DMS153 treated with DMSO at 0.1 percent for 48 hours (cell line): ENCODE results near the gene KMT2B.
"Not testable (repeated sequence)": the region's sequence is repeated elsewhere in the genome, so short reads cannot be mapped to it uniquely, and the experiment has no call there.

Experiments used
- DNase-seq: peaks from one replicate; lab custom pipeline; 2025; ENCODE audit not compliant: unreplicated experiment; lab: John Stamatoyannopoulos, UW

The KMT2B gene, protein sequence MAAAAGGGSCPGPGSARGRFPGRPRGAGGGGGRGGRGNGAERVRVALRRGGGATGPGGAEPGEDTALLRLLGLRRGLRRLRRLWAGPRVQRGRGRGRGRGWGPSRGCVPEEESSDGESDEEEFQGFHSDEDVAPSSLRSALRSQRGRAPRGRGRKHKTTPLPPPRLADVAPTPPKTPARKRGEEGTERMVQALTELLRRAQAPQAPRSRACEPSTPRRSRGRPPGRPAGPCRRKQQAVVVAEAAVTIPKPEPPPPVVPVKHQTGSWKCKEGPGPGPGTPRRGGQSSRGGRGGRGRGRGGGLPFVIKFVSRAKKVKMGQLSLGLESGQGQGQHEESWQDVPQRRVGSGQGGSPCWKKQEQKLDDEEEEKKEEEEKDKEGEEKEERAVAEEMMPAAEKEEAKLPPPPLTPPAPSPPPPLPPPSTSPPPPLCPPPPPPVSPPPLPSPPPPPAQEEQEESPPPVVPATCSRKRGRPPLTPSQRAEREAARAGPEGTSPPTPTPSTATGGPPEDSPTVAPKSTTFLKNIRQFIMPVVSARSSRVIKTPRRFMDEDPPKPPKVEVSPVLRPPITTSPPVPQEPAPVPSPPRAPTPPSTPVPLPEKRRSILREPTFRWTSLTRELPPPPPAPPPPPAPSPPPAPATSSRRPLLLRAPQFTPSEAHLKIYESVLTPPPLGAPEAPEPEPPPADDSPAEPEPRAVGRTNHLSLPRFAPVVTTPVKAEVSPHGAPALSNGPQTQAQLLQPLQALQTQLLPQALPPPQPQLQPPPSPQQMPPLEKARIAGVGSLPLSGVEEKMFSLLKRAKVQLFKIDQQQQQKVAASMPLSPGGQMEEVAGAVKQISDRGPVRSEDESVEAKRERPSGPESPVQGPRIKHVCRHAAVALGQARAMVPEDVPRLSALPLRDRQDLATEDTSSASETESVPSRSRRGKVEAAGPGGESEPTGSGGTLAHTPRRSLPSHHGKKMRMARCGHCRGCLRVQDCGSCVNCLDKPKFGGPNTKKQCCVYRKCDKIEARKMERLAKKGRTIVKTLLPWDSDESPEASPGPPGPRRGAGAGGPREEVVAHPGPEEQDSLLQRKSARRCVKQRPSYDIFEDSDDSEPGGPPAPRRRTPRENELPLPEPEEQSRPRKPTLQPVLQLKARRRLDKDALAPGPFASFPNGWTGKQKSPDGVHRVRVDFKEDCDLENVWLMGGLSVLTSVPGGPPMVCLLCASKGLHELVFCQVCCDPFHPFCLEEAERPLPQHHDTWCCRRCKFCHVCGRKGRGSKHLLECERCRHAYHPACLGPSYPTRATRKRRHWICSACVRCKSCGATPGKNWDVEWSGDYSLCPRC (N-terminal part only)

DNA sequence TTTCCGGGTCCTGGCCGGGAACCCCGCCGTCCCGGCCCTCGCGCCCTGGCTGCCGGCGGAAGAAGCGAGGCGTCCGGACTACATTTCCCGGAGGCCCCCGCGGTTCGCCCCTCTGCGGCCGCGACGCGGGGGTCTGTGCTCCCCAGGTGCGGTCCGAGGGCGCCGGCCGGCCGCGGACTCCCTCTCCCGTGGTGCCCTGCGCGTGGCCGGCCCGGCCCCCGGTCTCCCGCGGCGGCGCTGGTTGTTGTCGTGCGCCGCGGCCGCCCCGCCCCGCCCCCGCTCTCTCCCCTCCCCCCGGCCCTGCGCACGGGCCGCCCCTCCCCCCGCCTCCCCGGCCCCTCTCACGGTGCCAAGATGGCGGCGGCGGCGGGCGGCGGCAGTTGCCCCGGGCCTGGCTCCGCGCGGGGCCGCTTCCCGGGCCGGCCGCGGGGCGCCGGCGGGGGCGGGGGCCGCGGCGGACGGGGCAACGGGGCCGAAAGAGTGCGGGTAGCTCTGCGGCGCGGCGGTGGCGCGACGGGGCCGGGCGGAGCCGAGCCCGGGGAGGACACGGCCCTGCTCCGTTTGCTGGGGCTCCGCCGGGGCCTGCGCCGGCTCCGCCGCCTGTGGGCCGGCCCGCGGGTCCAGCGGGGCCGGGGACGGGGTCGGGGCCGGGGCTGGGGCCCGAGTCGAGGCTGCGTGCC, at the start of gene KMT2B:
Gene KMT2B (plus strand): TSS at position 339 of the 680 bp plus-strand sequence. CDS start 16 bp downstream, at position 355.
- peak; percentile 90 for DNase-seq

DNA sequence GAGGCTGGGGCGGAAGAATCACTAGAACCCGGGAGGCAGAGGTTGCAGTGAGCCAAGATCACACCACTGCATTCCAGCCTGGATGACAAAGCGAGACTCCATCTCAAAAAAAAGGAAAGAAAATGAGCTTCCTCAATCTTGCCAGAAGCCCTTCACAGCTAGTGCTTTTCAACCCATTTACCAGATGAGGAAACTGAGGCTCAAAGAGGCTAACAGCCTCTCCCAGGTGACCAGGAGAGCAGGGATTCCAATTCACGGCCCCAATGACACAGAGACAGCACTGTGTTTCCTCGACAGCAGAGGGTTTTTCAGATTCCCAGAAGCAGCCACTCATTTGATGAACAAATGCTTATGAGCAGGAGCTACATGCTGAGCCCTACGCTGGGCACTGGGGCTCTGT, 48.2 kb upstream of the KMT2B start:
- no peak for DNase-seq

DNA sequence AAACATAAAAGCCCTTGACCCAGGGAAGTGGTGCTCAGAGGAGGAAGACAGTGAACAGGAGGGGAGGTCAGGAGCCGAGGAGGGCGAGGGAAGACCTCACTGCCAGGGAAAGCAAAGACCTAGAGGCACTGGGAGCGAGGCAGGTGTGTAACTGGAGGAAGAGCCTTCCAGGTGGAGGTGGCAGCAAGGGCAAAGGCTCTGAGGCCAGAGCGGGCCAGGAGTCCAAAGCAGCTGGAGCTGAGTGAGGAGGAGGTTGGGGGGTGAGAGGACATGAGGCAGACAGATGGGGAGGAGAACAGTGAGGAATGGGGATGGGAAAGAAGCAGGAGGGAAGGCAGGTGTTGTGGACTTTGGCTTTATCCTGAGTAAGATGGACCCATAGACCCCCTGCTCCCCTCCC, 47.8 kb upstream of the KMT2B start:
- DNase-seq, result no peak

DNA sequence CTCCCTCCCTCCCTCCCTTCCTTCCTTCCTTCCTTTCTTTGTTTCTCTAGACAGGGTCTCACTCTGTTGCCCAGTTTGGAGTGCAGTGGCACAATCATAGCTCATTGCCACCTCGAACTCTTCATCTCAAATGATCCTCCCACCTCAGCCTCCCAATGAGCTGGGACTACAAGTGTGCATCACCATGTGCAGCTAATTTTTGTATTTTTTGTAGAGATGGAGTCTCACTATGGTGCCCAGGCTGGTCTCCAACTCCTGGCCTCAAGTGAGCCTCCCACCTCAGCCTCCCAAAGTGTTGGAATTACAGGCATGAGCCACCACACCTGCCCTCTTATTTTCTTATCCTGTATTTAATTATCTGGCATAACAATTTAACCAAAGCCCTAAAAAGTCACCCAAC, 47.1 kb upstream of the KMT2B start:
- no peak for DNase-seq

DNA sequence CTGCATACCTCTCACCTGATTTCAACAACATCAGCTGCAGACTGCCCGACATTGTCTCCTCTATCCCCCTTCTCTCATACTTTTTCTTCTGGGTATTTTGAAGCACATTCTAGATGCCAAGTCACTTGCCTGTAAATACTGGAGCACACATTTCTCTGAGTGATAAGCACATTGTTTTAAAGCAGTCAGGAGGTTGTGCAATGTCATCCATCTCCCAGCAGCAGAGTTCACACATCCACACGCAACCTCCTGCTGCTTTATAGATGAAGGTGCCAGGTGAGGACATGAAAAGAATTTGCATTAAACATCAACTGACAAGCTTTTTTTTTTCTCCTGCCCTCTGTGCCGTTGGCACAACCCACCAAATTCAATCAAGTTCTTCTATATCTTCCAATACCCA, 46.0 kb upstream of the KMT2B start:
- no peak for DNase-seq

DNA sequence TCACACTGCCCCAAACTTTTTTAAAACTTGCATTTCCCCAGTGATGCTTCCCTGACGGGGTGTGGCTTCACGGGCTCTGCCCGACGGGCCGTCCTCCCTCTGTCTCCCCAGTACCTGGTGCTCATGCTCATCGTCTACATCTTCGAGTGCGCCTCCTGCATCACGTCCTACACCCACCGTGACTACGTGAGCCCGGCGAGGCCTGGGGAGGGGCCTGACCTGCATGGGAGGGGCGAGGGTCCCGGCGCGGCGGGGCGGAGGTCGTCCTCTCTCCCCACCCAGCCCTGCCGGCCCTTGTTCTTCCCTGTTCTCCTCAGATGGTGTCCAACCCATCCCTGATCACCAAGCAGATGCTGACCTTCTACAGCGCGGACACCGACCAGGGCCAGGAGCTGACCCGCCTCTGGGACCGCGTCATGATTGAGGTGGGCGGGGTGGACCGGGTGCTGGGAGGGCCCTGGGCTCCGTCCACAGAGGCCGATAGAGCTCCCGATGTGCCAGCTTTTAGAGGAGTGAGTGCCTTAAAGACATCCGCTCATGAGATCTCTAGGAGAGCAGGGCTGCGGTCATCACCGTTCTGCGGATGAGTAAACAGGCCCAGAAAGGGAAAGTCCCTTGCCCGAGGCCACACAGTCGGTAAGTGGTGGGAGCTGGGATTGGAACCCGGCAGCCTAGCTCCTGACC, 44.5 kb upstream of the KMT2B start:
- DNase-seq, result no peak

DNA sequence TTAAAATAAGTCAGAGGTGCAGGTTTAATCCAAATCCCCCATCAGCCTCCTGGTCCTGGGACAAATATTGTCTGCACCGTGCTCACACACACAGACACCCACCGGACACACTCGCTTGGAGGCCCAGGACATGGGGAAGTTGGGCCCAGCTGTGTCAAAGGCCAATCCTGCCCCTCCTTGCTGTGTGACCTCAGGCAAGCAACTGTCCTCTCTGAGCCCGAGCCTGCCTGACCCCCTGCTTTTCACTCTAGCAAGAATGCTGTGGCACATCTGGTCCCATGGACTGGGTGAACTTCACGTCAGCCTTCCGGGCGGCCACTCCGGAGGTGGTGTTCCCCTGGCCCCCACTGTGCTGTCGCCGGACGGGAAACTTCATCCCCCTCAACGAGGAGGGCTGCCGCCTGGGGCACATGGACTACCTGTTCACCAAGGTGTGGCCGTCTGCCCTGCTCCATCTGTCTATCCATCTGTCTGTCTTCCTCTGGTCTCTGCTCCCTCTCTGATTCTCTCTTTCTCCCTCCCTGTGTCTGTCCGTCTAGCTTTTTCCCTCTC, 42.1 kb upstream of the KMT2B start:
- no peak for DNase-seq

DNA sequence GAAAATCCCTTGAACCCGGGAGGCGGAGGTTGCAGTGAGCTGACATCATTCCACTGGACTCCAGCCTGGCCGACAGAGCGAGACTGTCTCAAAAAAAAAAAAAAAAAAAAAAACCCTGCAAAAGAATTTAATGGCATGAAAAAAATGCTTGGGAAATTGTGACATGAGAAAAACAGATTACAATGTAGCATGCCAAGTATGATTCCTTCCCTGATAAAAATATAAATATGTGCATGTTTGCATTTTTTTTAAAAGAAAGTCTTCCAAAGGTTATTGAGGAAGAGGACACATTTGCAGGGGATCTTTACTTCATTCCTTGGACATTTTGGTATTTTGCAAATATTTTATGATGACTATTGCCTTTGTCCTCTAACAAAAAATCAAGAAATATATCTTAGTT, 28.0 kb upstream of the KMT2B start:
- no peak for DNase-seq

DNA sequence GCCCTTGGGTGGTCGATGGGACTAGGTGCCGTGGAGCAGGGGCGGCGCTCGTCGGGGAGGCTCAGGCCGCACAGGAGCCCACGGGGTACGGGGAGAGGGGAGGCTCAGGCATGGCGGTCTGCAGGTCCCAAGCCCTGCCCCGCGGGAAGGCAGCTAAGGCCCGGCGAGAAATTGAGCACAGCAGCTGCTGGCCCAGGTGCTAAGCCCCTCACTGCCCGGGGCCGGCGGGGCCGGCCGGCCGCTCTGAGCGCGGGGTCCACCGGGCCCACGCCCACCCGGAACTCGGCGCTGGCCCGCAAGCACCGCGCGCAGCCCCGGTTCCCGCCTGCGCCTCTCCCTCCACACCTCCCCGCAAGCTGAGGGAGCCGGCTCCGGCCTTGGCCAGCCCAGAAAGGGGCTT, 26.7 kb upstream of the KMT2B start:
- DNase-seq, result not testable (repeated sequence)

DNA sequence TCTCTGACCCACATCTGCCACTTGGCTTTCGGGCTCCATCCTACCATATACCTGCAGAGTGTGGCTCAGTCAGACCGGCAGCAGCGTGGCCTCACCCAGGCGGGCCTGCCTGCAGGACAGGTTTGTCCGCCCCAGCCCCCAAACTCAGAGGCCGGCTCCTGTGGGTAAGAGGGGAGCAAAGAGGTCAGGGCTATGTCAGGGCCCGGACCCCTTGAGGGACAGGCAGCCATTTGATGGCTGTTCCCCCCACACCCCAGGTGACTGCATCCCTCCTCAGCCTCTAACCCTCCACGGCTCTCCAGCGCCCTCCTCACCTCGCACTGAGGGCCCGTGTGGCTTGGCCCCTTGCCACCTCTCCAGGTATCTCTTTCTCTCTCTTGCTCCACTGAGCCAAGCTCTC, 25.8 kb upstream of the KMT2B start:
- DNase-seq, result no peak

DNA sequence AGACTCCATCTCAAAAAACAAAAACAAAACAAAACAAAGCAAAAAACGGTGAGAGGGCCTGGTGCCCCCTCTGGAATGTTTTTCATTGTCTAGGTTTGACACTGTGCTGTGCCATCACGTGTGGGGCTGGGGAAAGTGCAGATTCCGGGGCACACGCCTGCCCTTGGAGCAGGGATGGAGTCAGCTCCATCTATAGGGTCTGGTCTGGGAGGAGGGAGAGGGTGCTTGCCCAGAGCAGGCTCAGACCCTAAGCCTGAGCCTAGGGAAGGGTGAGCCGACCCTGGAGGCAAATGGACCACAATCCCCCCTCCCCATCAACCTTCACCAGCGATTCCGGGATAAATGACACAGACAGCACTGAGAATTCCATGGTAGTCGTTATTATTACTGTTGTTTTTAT, 24.4 kb upstream of the KMT2B start:
- no peak for DNase-seq

DNA sequence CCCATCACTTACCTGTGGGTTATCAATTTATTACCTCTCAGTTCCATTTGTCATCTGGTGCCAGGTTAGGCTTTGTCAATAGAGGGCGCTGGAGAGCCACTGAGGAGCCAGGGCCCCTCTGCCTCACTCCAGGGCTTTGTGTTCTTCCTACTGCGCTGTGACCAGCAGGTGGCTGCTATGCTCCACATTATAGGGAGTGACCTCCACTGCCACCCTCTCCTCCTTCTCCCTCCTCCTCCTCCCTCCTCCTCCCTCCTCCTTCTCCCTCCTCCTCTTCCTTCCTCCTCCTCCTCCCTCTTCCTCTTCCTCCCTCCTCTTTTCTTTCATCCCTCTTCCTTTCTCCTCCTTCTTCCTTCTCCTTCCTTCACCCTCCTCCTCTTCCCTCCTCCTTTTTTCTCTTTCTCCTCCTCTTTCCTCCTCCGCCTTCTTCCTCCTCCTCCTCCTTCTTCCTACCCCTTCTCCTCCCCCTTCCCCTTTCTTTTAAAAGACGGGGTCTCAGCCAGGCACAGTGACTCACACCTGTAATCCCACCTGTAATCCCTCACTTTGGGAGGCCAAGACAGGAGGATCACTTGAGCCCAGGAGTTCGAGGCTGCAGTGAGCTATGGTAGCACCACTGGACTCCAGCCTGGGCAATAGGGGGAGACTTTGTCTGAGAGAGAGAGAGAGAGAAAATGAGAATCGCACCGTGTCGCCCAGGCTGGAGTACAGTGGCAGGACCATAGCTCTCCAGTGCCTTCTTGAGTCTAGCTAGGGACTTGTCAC, 23.8 kb upstream of the KMT2B start:
- DNase-seq, result peak; percentile 84

DNA sequence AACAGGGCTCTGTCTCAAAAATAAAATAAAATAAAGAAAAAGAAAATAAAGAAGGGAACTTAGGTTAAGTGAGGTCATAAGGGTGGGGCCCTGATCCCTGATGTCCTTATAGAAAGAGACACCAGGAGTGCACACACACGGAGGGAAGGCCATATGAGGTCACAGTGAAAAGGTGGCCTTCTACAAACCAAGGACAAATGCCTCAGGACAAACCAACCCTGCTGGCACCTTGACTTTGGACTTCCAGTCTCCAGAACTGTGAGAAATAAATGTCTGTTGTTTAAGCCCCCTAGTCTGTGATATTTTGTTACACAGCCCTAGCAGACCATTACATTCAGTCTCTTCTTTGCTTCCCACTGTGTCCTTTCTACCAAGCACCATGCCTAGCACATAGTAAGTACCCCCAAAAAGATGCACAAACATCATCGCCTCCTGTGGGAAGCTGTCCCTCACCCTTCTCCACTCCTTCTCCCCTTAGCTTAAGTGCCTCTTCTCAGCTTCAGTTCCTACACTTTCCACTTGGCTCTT, 21.8 kb upstream of the KMT2B start:
- no peak for DNase-seq

DNA sequence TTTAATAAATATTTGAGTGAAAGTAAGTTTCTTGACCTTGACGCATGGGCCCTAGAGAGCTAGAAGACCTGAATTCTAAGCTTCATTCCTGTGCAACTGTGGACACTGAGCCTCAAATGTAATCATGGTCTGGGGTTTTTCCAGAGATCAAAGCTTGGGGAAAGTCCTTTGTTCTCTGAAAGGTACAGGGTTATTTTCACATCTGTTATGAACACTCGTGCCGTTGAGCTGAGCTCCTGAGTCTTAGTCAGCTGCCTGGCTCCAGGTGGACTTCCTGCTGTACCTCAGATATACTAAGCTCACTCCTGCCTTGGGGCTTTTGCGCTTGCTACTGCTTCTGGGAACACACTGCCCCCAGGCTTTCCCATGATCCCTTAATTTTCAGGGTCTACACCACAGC, 21.0 kb upstream of the KMT2B start:
- no peak for DNase-seq

DNA sequence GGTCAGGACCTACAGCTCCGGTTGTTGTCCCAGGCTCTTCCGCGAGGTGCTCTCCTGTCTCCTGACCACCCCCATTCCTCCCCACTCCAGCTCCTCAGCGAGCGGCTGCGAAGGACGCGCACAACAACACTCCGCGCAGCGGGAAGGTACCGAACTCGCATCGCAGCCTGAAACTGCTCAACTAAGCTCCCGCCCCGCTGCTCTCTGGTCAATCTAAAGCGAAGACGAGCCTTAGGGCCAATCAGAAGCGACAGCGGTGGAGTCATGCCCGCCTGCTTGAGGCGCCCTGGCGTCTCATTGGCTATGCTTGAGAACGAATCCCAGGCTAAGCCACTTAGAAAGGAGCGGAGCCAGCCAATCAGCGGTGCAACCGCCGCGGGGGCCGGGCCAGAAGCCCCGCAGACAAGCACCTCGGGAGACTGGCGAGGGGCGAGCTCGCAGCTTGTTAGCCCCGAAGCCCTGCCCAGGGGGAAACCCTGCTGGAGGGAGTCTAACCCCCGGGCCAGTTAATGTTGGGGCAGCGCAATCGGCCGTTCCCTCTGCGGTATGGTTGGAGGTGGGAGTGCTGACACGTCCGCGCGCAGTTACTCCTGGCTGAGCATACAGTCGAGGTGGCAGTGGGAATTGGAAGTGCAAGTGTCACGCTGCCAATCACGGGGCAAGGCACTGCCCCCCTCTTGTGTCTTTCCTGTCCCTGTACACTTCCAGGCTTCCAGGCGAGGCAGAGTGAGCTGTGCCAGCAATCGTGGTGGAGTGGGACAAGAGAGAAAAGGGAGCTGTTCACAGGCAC, 15.4 kb upstream of the KMT2B start:
- DNase-seq, result peak; percentile 90

DNA sequence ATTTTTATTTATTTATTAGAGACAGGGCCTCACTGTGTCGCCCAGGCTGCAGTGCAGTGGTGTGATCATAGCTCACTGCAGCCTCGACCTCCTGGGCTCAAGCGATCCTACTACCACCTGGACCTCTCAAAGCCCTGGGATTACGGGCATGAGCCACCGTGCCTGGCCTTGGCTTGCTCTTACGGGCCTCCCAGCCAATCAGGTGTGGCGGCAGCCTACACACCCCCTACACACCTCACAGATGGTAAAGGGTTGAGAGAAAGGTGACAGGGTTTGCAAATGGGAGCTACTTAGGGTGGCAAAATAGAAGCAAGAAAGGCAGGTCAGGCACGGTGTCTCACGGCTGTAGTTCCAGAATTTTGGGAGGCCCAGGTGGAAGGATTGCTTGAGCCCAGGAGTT, 14.5 kb upstream of the KMT2B start:
- no peak for DNase-seq

DNA sequence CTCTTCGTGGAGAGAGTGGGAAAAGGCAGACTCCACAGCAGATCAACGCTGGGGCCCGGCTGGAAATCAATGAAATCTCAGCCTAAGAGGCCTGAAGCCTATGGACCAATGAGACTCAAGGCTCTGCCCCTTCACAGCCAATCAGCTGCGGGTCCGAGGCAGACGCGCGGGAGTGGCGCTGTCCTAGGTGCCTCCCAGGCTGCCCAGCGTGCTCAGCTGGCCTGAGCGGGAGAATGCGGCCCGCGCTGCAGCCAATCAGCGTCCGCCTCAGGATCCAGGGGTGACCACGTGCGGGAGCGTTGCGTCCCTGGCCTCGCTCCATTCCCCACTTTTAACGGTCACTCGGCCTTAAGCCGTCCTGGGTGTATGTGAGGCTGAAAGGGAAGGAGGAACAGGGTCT, 13.6 kb upstream of the KMT2B start, which contains the start of gene ZBTB32:
Gene ZBTB32 (plus strand): TSS at position 341 of the 400 bp plus-strand sequence. CDS start 10,069 bp downstream, outside the sequence.
- DNase-seq, result peak; percentile 31

DNA sequence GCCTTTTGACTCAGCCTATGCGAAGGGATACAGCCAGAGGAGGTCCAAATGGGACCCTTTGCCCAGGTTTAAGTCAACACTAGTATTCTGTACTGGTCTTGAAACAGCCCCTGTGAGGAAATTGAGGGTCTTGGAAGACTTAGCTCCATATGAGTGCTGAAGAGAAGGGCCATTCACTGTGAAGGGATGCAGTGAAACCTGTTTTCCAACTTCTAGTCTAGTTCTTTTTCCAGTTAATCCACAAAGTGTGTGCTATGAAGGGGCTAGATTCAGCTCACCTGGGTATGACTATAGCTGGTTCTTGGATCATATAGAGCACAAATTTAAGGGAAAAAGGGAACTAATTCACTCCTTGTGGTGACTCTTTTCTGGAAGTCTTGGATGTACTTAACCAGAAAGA, 9.4 kb upstream of the KMT2B start:
- no peak for DNase-seq
